ENCODE measurements around the gene FLII. TPM values are rescaled to one million over a fixed set of nuclear protein-coding genes. Genes with fewer than 3 reads are reported as not detected.

The FLII gene
- total and polyA plus RNA-seq, 3 donors from 2014 or later: 317 to 383 (median 351) TPM

DNA sequence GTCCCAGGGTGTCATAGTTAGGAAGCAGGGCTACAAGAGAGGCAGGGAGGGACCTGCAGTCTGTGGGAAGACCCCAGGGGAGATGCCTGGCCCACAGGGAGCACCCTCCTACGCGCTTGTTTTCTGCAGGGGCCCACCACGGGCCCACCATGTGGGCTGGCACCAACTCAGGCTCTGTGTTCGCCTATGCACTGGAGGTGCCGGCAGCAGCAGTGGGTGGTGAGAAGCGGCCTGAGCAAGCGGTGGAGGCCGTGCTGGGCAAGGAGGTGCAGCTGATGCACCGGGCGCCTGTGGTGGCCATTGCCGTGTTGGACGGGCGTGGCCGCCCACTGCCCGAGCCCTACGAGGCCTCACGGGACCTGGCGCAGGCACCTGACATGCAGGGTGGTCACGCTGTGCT lies 18.1 kb downstream of the FLII start:
- no peak overlapping the region for H3K27ac ChIP-seq
- intact Hi-C loops (cut with DNase I; ENCODE audit: low total_unique reads): no loop called here
- no peak for DNase-seq
- H3K4me3 ChIP-seq: no peak overlapping the region
- 80 to 94% methylated on average over 3 to 19 of the region's 19 CpGs for WGBS, 2 donors
- no peaks in the 10 kb centered on the region for H3K36me3 ChIP-seq (ENCODE audit: low read depth, missing control alignments)
- no peaks in the 10 kb centered on the region for H3K27me3 ChIP-seq
- H3K9me3 ChIP-seq: no peaks in the 10 kb centered on the region
- H3K4me1 ChIP-seq: no peaks in the 10 kb centered on the region
- TF ChIP-seq, protein P1, sequence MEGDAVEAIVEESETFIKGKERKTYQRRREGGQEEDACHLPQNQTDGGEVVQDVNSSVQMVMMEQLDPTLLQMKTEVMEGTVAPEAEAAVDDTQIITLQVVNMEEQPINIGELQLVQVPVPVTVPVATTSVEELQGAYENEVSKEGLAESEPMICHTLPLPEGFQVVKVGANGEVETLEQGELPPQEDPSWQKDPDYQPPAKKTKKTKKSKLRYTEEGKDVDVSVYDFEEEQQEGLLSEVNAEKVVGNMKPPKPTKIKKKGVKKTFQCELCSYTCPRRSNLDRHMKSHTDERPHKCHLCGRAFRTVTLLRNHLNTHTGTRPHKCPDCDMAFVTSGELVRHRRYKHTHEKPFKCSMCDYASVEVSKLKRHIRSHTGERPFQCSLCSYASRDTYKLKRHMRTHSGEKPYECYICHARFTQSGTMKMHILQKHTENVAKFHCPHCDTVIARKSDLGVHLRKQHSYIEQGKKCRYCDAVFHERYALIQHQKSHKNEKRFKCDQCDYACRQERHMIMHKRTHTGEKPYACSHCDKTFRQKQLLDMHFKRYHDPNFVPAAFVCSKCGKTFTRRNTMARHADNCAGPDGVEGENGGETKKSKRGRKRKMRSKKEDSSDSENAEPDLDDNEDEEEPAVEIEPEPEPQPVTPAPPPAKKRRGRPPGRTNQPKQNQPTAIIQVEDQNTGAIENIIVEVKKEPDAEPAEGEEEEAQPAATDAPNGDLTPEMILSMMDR (IDR thresholded peaks at IDR 0.05): no peak
- TF ChIP-seq POLR2A (IDR thresholded peaks at IDR 0.05): no peak

DNA sequence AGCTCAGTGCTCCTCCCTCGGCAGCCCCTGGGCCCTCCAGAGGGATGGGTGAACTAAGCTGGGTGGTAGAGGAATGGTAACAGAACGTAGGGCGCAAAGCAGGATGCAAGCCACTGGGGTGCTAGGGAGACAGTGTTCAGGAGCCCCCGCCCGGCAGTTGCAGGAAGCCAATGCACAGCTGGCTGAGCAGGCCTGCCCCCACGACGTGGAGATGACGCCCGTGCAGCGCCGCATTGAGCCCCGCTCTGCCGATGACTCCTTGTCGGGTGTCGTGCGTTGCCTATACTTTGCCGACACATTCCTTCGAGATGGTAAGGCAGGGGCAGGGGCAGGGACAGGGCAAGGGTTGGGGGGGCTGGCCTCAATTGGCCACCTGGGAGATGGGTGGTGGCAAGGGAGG lies 20.2 kb downstream of the FLII start:
- 92 to 93% methylated on average over 16 to 18 of the region's 18 CpGs for WGBS, 2 donors

DNA sequence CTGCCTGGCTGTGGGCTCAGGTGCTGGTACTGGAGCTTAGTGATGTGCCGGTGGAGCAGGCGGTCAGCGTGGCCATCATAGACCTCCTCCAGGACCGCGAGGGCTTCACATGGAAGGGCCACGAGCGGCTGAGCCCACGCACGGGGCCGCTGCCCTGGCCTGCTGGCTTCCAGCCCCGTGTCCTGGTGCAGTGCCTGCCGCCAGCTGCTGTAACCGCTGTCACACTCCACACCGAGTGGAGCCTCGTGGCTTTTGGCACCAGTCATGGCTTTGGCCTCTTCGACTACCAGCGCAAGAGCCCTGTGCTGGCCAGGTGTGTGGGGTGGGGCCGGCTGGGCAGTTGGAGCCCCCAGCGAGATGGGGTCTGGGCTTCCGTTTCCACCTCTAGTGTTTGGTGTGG lies 21.1 kb downstream of the FLII start:
- Histone ChIP-seq H3K27ac (no peak overlapping the region), H3K9me3 (no peaks in the 10 kb centered on the region), H3K4me3 (no peak overlapping the region), H3K27me3 (no peaks in the 10 kb centered on the region), H3K4me1 (no peaks in the 10 kb centered on the region), H3K36me3 (ENCODE audit: low read depth, missing control alignments) (no peaks in the 10 kb centered on the region)
- intact Hi-C loops (cut with DNase I; ENCODE audit: low total_unique reads): no loop called here
- TF ChIP-seq POLR2A (IDR thresholded peaks at IDR 0.05): no peak
- TF ChIP-seq, protein P1 (IDR thresholded peaks at IDR 0.05): no peak
- no peak for DNase-seq
- 91 to 96% methylated on average over 16 to 19 of the region's 20 CpGs for WGBS, 2 donors

More for the DNA sequence above, 20.2 kb downstream of the FLII start:
- H3K27me3 ChIP-seq: no peaks in the 10 kb centered on the region
- no peak overlapping the region for H3K4me3 ChIP-seq
- H3K36me3 ChIP-seq (ENCODE audit: low read depth, missing control alignments): no peaks in the 10 kb centered on the region
- no peaks in the 10 kb centered on the region for H3K4me1 ChIP-seq
- TF ChIP-seq POLR2A (IDR thresholded peaks at IDR 0.05): no peak
- TF ChIP-seq, protein P1 (IDR thresholded peaks at IDR 0.05): no peak
- intact Hi-C loops (cut with DNase I; ENCODE audit: low total_unique reads): no loop called here
- no peak for DNase-seq
- H3K9me3 ChIP-seq: no peaks in the 10 kb centered on the region
- H3K27ac ChIP-seq: no peak overlapping the region

DNA sequence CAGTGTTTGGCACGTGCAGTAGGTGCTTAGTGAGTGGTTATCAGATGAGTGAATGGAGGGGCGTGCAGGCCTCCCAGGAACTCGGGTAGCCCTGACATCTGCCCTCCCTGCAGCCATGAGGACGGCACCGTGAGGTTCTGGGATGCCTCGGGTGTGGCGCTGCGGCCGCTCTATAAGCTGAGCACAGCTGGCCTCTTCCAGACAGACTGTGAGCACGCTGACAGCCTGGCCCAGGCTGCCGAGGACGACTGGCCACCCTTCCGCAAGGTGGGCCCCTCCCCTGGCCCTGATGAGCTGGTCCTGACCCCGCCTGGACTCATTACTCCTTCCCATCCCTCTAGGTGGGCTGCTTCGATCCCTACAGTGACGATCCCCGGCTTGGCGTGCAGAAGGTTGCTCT lies 22.0 kb downstream of the FLII start:
- no peaks in the 10 kb centered on the region for H3K36me3 ChIP-seq (ENCODE audit: low read depth, missing control alignments)
- no peak for TF ChIP-seq POLR2A (IDR thresholded peaks at IDR 0.05)
- TF ChIP-seq, protein P1 (IDR thresholded peaks at IDR 0.05): no peak
- H3K4me1 ChIP-seq: no peaks in the 10 kb centered on the region
- DNase-seq: no peak
- H3K9me3 ChIP-seq: no peaks in the 10 kb centered on the region
- no peak overlapping the region for H3K4me3 ChIP-seq
- WGBS, 2 donors: 88 to 94% methylated on average over 13 to 18 of the region's 18 CpGs
- intact Hi-C loops (cut with DNase I; ENCODE audit: low total_unique reads): no loop called here
- no peak overlapping the region for H3K27ac ChIP-seq
- no peaks in the 10 kb centered on the region for H3K27me3 ChIP-seq

DNA sequence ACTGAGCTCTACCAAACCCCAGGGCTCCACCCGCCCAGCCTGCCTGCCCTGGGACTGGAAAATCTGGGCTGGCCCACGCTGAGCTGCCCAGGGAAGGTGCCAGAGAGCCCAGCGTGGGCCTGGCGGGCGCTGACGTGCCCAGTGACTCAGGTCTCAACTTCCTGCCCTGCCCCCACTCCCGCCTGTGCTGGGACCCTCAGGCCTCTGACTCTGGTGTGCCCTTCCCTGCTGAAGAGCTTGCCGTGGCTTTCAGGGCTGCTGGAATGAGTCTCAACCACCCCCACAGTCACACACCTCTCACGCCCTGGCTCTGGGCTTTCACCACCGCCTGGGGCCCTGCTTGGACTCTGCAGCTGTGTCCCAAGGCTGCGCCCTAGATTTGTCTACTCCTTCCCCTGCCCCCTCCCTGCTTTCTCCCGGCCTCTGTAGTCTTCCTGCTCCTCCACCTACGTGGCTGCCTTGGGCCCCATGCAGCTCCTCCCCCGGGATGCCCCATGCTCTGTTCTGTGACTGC lies 22.7 kb downstream of the FLII start:
- intact Hi-C loops (cut with DNase I; ENCODE audit: low total_unique reads): no loop called here
- no peak overlapping the region for H3K27ac ChIP-seq
- 63 to 80% methylated on average over 7 to 13 of the region's 14 CpGs for WGBS, 2 donors
- peak; percentile 45 for DNase-seq
- H3K27me3 ChIP-seq: no peaks in the 10 kb centered on the region
- H3K36me3 ChIP-seq (ENCODE audit: low read depth, missing control alignments): no peaks in the 10 kb centered on the region
- no peak for TF ChIP-seq POLR2A (IDR thresholded peaks at IDR 0.05)
- TF ChIP-seq, protein P1 (IDR thresholded peaks at IDR 0.05): no peak
- H3K4me3 ChIP-seq: no peak overlapping the region
- no peaks in the 10 kb centered on the region for H3K9me3 ChIP-seq
- no peaks in the 10 kb centered on the region for H3K4me1 ChIP-seq
